Activated T-cell treated with anti-CD3 and anti-CD28 coated beads, Interleukin-2, amount 50 U/mL, for 1 hour (primary cell): ENCODE measurements around the gene CDC6.
A peak's percentile ranks its signal among the peaks of the same experiment; 100 is the strongest.

Experiments
- DNase-seq: peaks from one replicate; pipeline ENCODE4 v3.0.0-alpha.2; 2020

CDC6 gene

GRCh38 chr17:40341808-40342503, 54.3 kb downstream of the CDC6 start:
- peak; percentile 62 for DNase-seq

- no peak for DNase-seq
These were observed 55.0 kb downstream of the CDC6 start for GRCh38 chr17:40342504-40343218.

DNA sequence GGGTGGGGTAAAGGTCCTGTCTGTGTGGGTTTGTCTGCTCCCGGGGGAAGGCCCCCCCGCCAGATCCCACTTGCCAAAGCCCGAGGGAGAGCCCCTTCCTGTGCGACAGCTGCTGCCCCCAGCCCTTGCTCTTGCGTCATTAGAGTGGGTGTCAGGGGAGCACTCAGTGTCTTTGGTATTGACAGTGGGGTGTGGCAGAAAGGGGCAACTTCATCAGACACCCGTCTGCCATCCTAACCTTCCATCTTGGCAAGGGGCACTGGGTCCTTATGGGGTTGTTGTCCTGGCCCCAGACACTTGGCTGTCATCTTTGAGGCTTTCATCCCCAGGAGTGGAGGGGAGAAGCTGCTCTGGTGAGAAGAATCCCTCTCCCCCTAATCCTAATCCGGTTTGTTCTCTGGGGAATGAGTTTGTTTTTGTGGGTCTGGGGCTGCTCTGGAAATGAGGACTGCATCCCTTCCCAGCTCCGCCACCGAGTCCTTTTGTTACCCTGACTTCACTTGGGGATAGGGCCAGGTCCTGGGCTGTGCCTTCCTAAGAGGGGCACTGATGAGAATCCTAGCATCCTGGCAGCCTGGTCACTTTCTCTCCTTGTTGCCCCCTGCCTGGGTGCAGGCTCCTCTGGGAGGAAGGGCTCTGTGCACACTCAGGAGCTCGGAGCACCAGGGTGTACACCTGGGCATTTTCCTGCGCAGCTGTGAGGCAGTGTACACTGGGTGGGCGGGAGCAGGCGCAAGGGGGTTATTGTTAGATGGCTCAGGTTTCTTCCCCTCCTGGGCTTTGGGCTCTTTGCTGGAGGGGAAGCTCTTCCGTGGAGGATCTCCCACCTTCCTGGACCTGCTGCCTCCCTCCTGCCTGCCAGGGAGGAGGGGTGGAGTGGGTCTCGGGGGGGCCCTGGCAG, 55.8 kb downstream of the CDC6 start:
- no peak for DNase-seq

DNA sequence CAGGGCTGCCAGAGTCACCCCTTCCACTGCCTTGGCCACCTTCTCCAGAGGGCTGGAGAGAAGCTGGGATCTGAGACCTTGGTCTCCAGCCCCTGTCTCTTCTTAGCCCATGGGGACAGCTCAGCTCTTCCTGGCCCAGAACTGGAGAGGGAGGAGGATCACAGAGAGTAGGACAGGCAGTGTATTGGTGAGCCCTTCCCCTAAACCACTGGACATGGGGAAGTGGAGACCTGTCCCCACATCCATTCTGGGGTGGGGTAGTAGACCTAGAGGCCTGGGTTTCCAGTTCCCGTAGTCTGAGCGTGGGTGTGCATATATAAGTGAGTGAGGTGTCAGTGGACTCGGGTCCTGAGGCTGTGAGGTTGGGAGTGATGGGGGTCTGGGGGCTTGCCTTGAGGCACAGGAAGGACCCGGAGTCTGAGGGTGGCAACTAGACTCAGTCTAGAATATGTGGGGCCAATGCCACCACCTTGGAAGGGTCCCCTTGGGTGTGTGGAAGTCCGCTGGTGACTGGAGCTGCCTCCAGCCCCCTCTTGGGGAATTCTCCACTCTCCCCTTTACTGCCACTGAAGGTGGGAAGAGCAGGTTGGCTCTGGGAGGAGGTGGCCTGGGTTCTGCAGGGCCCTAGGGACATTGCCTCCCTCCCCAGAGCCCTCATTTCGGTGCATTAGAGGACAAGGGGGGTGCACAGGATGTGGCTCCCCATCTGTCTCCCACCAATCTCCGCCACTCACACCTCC, 56.9 kb downstream of the CDC6 start:
- no peak for DNase-seq

DNA sequence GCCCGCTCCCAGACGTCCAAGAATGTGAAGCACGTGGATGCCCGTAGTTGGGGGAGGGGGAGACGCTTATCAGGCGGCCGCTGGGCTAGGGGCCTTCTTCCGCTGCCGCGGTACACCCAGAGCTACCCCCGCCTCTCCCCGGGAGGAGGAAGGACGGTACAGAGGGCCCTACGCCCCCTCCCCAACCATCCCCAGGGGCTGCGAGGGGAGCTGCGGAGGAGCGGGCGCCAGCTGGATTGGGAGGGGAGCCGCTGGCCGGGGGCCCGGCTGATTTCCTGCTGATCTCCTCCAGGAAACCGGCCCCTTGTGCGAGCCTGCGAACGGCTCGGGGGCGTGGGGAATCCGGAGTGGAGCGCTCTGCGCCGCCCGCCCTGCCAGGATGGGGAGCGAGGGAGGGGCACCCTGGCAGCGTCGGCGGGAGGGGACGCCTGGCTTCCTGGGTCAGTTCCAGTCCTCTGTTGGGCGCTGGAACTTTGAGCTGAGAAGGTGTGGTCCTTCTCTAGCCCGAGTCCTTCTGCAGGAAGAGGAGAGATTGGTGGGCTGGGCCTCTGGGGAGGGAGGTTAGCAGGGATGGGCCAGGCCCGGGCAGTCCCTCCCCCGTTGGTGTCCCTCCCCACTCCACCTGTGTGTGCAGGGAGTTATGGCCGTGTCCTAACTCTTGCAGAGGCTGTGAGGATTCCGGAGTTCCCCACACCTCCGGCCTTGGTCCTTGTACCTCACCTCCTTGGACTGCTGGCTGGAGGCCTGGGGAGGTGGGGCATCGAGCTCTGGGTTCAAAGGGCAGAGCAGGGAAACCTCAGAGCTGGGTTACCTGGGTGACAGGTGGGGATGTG, 57.7 kb downstream of the CDC6 start:
- DNase-seq, result peak; percentile 62

DNA sequence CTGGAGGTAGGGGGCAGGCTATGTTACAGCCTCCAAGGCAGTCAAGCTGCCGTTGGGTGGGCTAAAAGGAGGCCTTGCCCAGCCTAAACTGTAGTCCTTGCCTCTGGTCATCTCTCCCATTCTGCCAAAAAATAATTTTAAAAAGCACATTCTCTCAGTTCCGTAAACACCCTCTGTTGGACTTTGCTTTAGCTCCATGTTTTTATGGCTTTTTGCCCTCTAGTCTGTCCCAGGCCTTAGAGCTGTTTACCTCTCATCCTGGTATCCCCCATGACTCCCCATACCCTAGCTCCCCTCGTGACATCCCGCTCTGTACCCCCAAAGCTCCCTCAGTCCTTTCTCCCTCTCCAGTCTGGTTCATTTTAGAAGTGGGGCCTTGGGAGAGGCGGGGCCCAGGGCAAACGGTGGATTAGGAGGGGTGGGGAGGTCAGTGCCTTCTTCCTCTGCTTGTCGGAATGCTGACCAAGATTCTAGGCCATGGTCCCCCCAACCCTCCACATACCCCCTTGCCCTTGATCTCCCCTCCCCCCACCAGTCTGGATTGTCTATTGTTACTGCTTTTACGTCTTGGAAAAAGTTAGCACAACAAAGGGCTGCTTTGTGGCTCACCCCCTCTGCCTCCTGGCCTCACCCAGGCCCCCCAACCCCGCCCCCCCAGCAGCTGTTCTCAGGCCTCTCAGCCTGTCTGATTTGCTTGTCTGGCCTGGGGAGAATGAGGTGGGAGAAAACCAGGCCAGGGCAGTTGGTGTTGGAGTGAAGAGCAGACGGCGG, 58.5 kb downstream of the CDC6 start:
- peak; percentile 19 for DNase-seq

- peak; percentile 46 for DNase-seq
These were observed 59.1 kb downstream of the CDC6 start for GRCh38 chr17:40346765-40347158.

GRCh38 chr17:40347319-40348135, 59.8 kb downstream of the CDC6 start:
- DNase-seq, result peak; percentile 32

GRCh38 chr17:40348136-40348504, 60.4 kb downstream of the CDC6 start:
- DNase-seq, result no peak

- DNase-seq, result no peak
These were observed 61.1 kb downstream of the CDC6 start for GRCh38 chr17:40348562-40349476.

GRCh38 chr17:40349477-40349894, 61.8 kb downstream of the CDC6 start:
- no peak for DNase-seq

DNA sequence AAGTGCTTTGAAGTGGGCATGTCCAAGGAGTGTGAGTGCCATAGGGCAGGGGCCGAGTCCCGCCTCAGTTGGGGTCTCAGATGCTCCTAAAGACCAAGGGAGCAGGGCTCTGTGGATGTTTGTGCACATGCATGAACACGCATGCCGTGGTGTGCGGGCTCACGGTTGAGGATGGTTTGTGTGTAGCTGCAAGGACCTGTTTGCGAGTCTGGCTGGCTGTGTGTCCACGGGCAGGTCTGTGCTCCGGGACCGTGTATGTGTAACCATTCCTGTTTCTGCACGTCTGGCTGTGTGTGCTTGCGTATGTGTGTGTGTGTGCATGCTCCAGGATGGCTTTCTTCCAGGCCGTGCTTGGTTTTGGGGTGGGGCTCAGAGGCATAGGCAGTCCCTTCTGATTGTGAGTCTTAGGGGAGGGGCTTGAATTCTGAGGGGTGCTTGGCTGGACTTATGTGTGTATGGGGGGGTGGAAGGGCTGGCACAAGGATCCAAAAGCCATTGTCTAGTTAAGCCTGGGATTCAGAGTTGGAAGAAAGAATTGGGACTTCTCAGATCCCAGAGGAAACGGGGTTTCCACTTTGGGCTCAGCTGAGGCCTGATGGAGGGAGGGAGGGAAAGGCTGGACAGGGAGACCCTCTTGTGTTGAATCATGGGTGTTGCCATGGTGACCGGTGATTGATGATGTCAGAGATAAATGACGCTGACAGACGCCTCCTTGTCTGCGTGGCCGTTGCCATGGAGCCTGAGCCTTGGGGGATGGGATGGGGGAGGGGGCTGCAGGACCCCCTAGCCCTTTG, 62.4 kb downstream of the CDC6 start:
- no peak for DNase-seq

- DNase-seq, result no peak
These were observed 63.1 kb downstream of the CDC6 start for GRCh38 chr17:40350689-40351358.

- no peak for DNase-seq
These were observed 63.9 kb downstream of the CDC6 start for GRCh38 chr17:40351359-40352236.

- DNase-seq, result no peak
These were observed 64.6 kb downstream of the CDC6 start for GRCh38 chr17:40352237-40352778.

DNA sequence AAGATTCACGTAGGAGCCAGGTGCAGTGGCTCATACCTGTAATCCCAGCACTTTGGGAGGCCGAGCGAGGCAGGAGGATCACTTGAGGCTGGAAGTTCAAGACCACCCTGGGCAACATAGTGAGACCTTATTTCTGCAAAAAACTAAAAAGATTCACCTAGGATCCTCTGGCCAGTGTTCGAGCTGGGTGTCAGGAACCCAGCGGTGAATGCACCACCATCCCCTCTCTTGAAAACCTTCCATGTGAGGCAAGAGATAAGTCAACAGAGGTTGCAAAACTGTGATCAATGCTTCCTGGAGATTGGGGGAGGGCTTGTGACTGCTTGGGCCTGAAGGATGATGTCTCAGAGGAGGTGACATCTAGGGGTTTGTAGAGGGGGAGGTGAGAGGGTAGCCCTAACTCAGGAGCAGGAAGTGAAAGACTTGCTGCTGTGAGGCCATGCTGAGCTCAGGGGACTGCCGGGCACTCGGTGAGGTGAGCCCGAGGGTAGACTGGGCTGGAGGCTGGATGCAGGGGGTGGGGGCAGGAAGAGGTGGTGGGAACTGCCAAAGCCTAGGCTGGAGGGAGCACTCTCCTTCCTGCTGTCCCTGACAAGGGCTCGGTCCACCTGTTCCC, 65.2 kb downstream of the CDC6 start:
- DNase-seq, result no peak
